Middle frontal gyrus (tissue), 1 donor: Measurements from ENCODE around the gene STAP1.

Experiments used
- DNase-seq: peaks from one replicate; pipeline ENCODE4 v3.0.0-alpha.2; 2015; ENCODE audit warnings: low spot score; ENCODE audit errors: extremely low spot score

The STAP1 gene

GRCh38 chr4:67555447-67555846 is 3.1 kb upstream of the STAP1 start:
- DNase-seq, result no peak

- no peak for DNase-seq
Measured at GRCh38 chr4:67556436-67556835, 2.1 kb upstream of the STAP1 start.

GRCh38 chr4:67565284-67565683 is 6.8 kb downstream of the STAP1 start:
- no peak for DNase-seq

- DNase-seq, result no peak
Measured at GRCh38 chr4:67566335-67566734, 7.8 kb downstream of the STAP1 start.

GRCh38 chr4:67568820-67569219 is 10.3 kb downstream of the STAP1 start:
- DNase-seq, result no peak

- no peak for DNase-seq
Measured at GRCh38 chr4:67570537-67570936, 12.0 kb downstream of the STAP1 start.

- no peak for DNase-seq
Measured at GRCh38 chr4:67571975-67572374, 13.4 kb downstream of the STAP1 start.

- no peak for DNase-seq
Measured at GRCh38 chr4:67573193-67573592, 14.7 kb downstream of the STAP1 start.

- DNase-seq, result no peak
Measured at GRCh38 chr4:67575232-67576058, 16.9 kb downstream of the STAP1 start.

- no peak for DNase-seq
Measured at GRCh38 chr4:67576059-67576466, 17.5 kb downstream of the STAP1 start.

- DNase-seq, result no peak
Measured at GRCh38 chr4:67576538-67576937, 18.0 kb downstream of the STAP1 start.

GRCh38 chr4:67580577-67580976 is 22.1 kb downstream of the STAP1 start:
- no peak for DNase-seq

- DNase-seq, result no peak
Measured at GRCh38 chr4:67581208-67581857, 22.8 kb downstream of the STAP1 start.

GRCh38 chr4:67581913-67582312 is 23.4 kb downstream of the STAP1 start:
- no peak for DNase-seq

- DNase-seq, result no peak
Measured at GRCh38 chr4:67584496-67584895, 26.0 kb downstream of the STAP1 start.

GRCh38 chr4:67587156-67587555 is 28.6 kb downstream of the STAP1 start:
- DNase-seq, result no peak

- DNase-seq, result no peak
Measured at GRCh38 chr4:67593741-67594175, 35.2 kb downstream of the STAP1 start.

GRCh38 chr4:67603310-67604028 is 44.9 kb downstream of the STAP1 start:
- no peak for DNase-seq

GRCh38 chr4:67604029-67604381 is 45.5 kb downstream of the STAP1 start:
- DNase-seq, result no peak

- no peak for DNase-seq
Measured at GRCh38 chr4:67604749-67605148, 46.2 kb downstream of the STAP1 start.

- no peak for DNase-seq
Measured at GRCh38 chr4:67608027-67608426, 49.5 kb downstream of the STAP1 start.

- no peak for DNase-seq
Measured at GRCh38 chr4:67614186-67614585, 55.7 kb downstream of the STAP1 start.
